Posterior cingulate gyrus (tissue), 11 donors: ENCODE measurements around the gene ANTXR1.

ENCODE experiments used
- DNase-seq, 10 donors: peaks; one replicate each; pipeline versions ENCODE4 v3.0.0 to v3.0.0-alpha.2; 2020 to 2021; ENCODE audit warnings: mixed read lengths in 3 of 10
- intact Hi-C: fragments of 100-400 bp; cut with DNase I; formaldehyde crosslinking; loops from one replicate; pipeline ENCODE4 v1.15.1; 2023

Gene ANTXR1

DNA sequence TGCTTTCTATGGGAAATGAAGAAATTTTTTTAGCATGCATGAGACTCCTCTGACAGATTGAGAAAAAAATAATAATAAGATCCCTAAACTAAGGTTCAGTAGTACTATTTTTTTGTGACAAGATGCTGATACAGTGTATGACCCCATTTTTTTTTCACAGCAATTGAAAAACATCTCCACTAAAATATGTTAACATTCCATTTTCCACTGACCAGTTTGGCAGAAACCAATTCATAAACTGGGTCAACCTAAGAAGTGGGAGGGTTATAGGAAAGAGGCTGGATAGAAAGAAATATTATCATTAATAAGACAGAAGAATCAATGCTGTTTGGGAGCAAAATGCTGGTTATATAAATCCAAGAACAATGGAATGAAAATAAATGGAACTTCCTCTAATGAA lies 182.7 kb downstream of the ANTXR1 start:
- intact Hi-C loops, result no loop called here
- no peak for DNase-seq

DNA sequence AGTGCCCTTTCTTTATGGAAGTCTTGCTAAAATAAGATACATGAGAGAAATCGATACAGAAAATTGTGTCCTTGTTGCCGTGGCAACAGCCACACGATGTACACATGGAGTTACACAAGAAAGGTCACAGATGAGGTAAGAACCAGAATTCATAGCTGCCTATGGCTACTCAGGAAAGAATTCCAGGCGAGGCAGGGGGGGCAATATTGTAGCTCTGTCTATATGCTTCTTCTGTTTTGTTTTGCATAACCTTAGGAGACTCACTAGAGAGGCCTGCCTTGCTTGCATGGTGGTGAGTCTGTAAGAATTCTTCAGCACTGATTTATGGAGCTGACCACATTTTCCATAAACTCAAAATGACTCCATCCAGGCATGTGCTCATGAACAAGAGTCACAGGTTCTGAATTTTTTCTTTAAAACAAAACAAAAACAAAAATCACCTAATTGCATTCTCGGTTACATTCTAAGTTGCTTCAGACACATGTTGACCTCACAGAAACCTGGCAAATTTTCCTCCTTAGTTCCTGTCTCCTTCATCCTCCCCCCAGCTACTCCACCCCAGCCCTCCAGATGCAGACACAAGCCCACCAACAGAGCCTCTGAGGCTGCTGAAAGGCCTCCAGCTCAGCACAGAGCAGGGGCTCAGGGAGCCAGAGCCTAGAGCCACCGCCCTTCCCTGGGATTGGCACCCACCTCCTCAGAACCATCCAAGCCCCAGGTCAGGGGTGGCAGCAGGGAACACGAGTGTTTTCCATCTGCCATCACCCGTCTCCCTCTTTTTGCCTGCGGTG lies 183.5 kb downstream of the ANTXR1 start:
- intact Hi-C loops, result no loop called here
- DNase-seq, result no peak

DNA sequence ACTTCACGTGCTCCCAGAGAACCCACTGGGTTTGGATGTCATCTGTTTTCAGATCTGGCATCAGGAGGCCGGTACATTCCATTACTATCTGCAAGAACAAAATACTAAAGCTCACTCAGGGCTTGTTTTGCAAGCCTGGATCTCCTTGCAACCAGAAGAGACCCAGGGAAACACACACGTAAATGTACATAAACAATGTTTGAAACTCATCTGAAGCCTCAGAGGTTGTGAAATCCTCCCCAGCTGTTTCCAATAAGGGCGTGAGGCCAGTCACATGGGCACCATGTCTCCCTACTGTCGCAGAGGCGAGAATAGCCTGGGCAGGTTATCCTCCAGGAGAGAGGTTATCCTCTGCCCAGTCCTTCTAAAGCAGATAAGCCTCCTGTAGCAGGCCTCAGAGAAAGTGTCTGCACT lies 187.1 kb downstream of the ANTXR1 start:
- DNase-seq, result peak in 1 of 10 donors; percentile 79
- intact Hi-C loops, result no loop called here

GRCh38 chr2:69201259-69201658 lies 188.3 kb downstream of the ANTXR1 start:
- DNase-seq, result no peak
- intact Hi-C loops, result no loop called here

DNA sequence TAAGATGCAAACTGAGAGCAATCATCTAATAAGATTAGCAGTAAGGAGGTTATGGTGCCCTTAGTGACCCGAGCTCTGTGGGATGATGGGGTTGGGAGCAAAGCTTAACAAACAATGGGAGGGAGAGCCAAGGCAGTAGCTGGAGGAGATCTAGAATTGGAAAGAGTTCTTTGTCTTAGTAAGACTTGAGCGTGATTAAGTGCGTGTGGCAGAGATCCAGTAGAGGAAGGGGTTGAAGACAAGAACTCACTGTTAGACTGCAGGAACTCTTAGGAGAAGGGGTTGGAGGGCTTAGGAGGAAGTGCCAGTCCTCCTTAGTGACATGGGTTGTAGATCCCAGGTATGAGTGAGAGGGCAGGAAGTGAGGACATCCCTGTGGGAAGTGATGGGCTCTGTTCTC lies 189.3 kb downstream of the ANTXR1 start:
- DNase-seq, result no peak
- intact Hi-C loops, result no loop called here

DNA sequence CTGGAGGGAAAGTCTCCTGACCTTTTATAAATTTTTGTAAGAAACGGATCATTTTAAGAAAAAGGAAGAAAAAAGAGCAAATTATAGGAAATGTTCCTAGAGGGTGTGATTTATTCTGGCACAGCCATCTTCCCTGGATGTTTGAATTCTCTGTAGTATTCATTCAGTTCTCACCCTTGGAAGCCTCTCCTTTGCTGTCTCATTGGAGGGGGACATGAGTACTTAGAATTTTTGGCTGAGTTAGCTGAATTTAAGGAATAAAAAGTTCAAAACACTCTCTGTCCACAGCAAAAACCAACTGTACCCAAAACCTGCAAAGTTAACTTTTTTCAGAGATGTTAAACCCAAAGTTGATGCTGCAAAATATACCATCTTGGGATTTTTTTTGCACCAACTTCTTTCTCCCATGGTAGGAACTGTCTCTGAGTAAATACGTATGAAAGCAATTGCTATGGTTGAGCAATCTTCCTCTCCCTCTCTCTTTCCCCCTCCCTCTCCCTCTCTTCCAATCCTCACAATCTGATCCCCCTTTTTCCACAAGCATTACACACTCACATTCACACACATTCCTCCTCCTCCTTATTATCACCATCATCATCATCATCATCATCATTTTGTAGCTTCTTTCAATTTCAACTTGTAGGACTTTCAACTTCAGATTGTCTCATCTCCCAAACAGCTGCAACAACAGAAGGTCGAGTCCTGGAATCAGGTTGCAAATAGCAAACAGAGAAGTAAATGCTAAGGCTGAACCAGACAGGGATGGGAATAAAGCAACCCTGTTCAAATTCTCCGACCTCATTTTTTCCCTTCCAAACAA lies 190.4 kb downstream of the ANTXR1 start:
- DNase-seq, result no peak
- intact Hi-C loops, result no loop called here

- intact Hi-C loops, result no loop called here
- no peak for DNase-seq
Observed at GRCh38 chr2:69204654-69205053, 191.7 kb downstream of the ANTXR1 start.

- no peak for DNase-seq
- intact Hi-C loops, result no loop called here
Observed at GRCh38 chr2:69205076-69205475, 192.1 kb downstream of the ANTXR1 start.

GRCh38 chr2:69205491-69205890 lies 192.5 kb downstream of the ANTXR1 start:
- DNase-seq, result no peak
- intact Hi-C loops, result no loop called here

DNA sequence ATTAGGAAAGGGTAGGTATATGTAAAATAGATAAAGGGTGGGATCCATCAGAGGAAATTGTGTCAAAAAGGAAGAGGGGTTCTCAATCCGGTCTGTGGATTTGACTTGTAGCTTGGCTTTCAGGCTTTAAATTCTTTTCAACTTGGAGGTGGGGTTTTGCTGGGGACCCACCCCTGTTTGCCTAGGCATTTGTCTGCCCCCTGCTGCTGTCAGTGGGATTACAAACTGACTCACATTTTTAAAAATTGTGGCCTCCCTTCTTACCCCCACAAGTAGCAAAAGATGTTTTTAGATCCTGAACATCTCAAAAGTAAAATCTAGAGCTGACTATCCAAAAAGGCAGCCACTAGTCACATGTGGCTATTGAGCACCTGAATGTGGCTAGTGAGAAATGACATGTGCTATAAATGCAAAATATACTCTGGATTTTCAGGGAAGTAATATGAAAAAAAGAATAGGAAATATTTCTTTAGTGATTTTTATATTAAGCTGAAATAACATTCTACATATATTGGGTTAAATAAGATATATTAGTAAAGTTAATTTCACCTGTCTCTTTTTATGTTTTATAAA lies 195.1 kb downstream of the ANTXR1 start:
- intact Hi-C loops, result no loop called here
- DNase-seq, result no peak

DNA sequence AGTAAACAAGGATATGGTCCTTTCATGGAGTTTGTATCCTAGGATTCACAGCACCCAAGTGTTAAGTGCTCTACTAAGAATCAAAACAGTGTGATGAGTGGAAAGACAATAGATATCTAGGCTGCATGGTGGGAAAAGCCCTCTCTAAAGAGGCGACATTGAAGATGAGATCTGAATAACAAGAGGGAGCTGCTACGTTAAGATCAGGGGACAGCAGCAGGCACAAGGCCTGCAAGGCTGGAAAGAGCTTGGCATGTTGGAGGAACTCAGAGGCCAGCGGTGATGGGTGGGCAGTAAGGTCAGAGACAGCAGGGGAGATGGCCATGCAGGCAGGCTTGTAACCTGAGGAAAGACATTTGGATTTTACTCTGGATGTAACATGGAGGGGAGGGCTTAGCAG lies 196.5 kb downstream of the ANTXR1 start:
- DNase-seq, result peak in 1 of 10 donors; percentile 43
- intact Hi-C loops, result no loop called here

DNA sequence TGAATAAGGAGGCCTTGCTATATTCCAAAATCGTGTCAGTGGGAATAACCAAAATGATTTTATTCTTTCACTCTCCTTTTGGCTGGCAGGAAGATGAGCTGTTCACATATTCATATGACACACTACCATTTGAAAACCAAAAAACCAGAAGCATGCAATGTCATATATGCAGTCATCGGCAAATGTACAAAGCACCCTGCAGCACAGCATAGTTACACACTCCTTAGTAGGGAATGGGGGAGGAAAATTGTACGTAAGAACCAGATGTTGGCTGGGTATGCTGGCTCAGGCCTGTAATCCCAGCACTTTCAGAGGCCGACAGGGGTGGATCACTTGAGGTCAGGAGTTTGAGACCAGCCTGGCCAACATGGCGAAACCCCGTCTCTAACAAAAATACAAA lies 197.4 kb downstream of the ANTXR1 start:
- no peak for DNase-seq
- intact Hi-C loops, result no loop called here

GRCh38 chr2:69211048-69211447 lies 198.1 kb downstream of the ANTXR1 start:
- no peak for DNase-seq
- intact Hi-C loops, result no loop called here

DNA sequence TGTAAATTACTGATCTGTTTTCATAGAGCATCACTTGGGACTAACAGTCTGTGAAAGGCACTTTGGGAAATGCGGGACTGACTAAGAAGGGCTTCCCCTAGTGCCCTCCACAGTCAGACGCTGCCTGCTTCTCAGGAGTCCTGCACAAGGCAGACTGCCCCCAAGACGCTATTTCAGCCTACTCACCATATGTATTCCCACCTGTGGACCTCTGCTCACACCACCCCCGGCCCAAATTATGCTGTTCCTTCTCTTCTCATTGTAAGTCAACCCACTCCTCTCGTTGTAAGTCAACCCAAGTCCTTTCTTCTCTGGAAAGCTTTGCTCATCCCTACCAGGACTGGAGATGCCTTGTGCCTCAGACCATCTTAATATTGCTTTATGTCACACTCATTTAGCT lies 198.7 kb downstream of the ANTXR1 start:
- DNase-seq, result peak in 1 of 10 donors; percentile 50
- intact Hi-C loops, result no loop called here

- peak in 1 of 10 donors; percentile 51 for DNase-seq
- intact Hi-C loops, result no loop called here
Observed at GRCh38 chr2:69212238-69213028, 199.5 kb downstream of the ANTXR1 start.

DNA sequence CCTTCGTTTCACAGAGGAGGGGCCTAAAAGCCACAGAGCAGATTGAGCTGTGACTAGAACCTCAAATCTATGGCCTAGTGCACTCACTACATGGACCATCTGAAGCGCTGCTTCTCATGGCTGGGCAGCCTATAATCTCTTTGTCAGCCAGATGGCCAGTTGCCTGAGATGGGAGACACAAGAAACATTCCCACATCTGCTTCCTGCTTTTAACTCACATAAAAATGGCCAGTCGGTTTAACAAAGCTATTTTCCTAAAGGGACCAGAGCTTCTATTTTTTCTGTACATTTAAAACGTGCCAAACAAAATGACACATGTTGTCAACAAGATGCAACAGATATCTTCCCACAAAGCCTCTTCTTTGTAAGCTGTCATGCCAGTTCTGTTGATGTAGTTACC lies 200.2 kb downstream of the ANTXR1 start:
- no peak for DNase-seq
- intact Hi-C loops, result no loop called here

DNA sequence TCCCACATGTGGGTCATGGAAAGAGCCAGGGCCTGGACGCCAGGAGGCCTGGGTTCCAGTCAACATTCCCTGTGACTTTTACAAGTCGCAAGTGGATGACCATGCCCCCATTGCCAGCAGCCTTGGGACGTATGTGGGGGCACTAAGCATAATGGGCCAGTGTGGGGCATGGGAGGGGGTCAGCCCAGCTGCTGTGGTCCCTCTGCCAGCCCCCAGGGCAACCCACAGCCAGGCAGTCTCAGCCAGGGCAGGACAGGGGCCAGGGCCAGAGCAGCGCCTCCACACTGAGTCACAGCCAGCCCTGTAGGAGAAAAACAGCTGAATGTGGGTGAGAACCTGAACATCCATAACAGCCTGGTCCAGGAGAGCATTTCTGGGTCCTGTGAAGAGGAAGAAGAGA lies 200.8 kb downstream of the ANTXR1 start:
- DNase-seq, result no peak
- intact Hi-C loops, result no loop called here

DNA sequence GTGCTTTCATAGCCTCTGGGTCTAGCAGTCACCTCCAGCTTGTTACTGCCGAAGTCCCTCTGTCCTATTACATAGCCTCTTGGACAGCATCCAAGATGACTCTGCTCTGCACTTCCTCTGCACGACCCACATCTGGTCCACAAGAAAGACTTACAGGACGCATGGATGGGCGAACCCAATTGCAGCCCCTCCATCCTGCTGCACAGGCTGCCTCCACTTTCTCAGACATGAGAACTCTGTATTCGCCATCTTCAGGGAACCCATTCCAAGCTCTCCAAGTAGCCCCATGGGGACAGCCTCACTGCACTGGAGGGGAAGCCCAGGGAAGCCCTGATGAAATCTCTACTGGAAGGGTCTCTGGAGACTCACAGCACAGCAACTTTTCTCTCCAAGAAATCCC lies 201.9 kb downstream of the ANTXR1 start:
- no peak for DNase-seq
- intact Hi-C loops, result no loop called here

DNA sequence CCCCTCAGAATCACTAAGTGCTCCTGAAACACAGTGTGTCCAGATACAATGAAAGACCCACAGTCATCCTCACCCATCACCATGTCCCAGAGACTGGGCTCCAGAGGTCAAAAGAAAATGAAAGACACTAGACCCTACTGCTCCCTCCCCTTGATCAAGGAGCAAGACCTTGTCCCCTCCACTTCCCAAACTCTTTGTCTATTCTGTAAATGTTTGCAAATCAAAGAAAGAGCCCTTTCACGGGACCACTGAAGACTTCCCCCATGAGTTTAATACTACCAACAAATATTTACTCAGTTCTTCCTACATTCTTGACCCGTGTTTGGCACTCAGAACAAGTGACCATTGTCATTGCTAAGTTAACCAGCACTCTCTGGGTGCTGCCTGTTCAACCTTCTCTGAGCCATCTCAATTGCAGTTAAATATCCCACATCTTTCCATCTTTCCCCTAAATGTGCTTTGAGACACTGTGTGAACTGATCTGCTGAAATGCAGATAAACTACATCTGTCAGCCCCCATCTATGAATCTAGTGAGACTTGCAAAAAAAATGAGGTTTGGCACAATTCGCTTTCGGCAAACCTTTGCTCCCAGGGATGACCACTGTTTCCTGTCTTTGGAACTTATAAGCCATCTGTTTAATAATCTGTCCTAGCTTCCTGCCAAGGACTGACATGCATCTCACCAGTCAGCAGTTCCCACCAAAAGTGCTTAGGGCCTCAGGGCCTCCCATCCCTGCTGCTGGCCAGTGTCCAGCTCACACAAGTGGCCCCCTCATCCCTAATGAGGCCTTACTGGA lies 203.8 kb downstream of the ANTXR1 start:
- intact Hi-C loops, result no loop called here
- no peak for DNase-seq
